ENCODE data around the gene PRDX3.

DNA sequence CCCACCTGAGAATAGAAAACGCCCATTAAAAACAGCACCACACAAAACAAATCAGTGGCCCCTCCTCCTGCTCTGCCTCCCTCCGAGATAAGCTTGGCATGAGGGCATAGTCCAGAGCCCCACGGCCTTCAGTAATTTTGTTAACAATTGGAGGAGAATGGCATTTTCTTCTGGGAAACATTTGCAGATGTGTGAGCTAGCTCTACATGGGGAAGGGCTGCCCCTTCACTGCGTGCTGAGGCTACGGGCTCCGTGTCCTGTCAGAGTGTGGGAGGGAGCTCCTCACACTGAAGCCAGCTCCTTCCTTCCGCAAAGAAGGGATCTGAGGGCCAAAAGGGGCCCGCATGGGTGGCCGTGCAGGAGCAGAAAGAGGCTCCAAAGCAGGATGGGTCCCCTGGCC is 43.9 kb upstream of the PRDX3 start:
- TF ChIP-seq, protein P1, sequence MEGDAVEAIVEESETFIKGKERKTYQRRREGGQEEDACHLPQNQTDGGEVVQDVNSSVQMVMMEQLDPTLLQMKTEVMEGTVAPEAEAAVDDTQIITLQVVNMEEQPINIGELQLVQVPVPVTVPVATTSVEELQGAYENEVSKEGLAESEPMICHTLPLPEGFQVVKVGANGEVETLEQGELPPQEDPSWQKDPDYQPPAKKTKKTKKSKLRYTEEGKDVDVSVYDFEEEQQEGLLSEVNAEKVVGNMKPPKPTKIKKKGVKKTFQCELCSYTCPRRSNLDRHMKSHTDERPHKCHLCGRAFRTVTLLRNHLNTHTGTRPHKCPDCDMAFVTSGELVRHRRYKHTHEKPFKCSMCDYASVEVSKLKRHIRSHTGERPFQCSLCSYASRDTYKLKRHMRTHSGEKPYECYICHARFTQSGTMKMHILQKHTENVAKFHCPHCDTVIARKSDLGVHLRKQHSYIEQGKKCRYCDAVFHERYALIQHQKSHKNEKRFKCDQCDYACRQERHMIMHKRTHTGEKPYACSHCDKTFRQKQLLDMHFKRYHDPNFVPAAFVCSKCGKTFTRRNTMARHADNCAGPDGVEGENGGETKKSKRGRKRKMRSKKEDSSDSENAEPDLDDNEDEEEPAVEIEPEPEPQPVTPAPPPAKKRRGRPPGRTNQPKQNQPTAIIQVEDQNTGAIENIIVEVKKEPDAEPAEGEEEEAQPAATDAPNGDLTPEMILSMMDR (conservative IDR thresholded peaks at IDR 0.05; ENCODE audit: low read depth, low read length), result no peak
- no peak for TF ChIP-seq EZH2 (IDR thresholded peaks at IDR 0.05; ENCODE audit: borderline replicate concordance, low read depth, low read length, poor library complexity, severe bottlenecking)

Measured in A673 (cell line).